ENCODE measurements around the gene DIO3.

DNA sequence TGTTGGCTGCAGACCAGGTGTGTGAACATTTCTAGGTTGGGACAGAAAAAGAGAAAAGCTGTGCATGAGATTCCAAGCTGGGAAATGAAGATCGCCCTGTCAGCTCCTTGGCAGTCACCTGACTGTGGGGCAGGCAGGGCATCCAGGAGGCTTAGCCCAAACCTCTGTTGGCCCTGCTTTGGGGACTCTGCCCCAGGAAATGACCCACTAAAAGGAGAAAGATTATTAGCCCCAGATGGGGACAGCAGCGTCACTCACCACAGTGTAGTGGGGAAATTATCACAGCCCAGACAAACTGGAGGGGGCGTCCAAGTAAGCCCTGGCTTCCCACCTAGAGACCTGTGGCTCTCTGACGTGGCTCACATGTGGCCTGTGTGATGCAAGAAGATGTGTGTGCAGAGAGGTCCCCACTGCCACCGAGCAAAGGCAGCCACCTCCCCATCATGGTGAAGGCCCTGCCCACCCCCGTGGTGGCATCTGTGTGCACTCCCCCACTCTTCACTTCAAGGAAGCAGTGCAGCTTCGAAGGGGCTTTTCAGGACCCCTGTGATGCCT is 39.1 kb downstream of the DIO3 start:
- TF ChIP-seq, protein P1, sequence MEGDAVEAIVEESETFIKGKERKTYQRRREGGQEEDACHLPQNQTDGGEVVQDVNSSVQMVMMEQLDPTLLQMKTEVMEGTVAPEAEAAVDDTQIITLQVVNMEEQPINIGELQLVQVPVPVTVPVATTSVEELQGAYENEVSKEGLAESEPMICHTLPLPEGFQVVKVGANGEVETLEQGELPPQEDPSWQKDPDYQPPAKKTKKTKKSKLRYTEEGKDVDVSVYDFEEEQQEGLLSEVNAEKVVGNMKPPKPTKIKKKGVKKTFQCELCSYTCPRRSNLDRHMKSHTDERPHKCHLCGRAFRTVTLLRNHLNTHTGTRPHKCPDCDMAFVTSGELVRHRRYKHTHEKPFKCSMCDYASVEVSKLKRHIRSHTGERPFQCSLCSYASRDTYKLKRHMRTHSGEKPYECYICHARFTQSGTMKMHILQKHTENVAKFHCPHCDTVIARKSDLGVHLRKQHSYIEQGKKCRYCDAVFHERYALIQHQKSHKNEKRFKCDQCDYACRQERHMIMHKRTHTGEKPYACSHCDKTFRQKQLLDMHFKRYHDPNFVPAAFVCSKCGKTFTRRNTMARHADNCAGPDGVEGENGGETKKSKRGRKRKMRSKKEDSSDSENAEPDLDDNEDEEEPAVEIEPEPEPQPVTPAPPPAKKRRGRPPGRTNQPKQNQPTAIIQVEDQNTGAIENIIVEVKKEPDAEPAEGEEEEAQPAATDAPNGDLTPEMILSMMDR (conservative IDR thresholded peaks at IDR 0.05; ENCODE audit: low read depth, low read length), result no peak
- no peak for TF ChIP-seq EZH2 (IDR thresholded peaks at IDR 0.05; ENCODE audit: low read length, unreplicated experiment)
